ENCODE data around the gene GUCA2A. TPM values are rescaled to one million over a fixed set of nuclear protein-coding genes. Genes with fewer than 3 reads are reported as not detected.

GUCA2A gene
- total and polyA plus RNA-seq, 2 experiments from 2014 or later = 8.7 to 13.5 TPM

GRCh38 chr1:42125552-42125951 lies 39.0 kb downstream of the GUCA2A start:
- H3K79me2 ChIP-seq = no peaks in the 10 kb centered on the region
- no peaks in the 10 kb centered on the region for H3K36me3 ChIP-seq (replicated peaks; ENCODE audit: insufficient read depth, low read depth)
- TF ChIP-seq CTCF (IDR thresholded peaks at IDR 0.05; ENCODE audit: poor library complexity) (no peak), EZH2 (IDR thresholded peaks at IDR 0.05; ENCODE audit: borderline replicate concordance) (no peak), EZH2phosphoT487 (IDR thresholded peaks at IDR 0.05; ENCODE audit: low read depth, severe bottlenecking, unreplicated experiment) (no peak)
- H3K9me2 ChIP-seq (replicated peaks; ENCODE audit: insufficient read depth) = no peaks in the 10 kb centered on the region
- no peak for DNase-seq (ENCODE audit: low spot score)
- WGBS (ENCODE audit: low lambda C conversion rate, missing lambda C conversion rate) = 91% methylated on average over 1 of the region's 1 CpG
- no peak overlapping the region for H3K4me2 ChIP-seq
- H3K4me1 ChIP-seq (ENCODE audit: insufficient read depth) = no peaks in the 10 kb centered on the region
- no peaks in the 10 kb centered on the region for H3K9me3 ChIP-seq (ENCODE audit: low read depth)
- no peaks in the 10 kb centered on the region for H4K20me1 ChIP-seq (ENCODE audit: insufficient read depth, poor library complexity, severe bottlenecking)
- H2AFZ ChIP-seq = no peak overlapping the region
- H3K4me3 ChIP-seq = no peak overlapping the region
- peaks cover 4% of the 10 kb centered on the region for H3K27me3 ChIP-seq
- H3K27ac ChIP-seq = no peak overlapping the region

- WGBS (ENCODE audit: low lambda C conversion rate, missing lambda C conversion rate) = 94% methylated on average over 3 of the region's 3 CpGs
Observed at GRCh38 chr1:42122408-42122807, 42.1 kb downstream of the GUCA2A start.

GRCh38 chr1:42118125-42118524 lies 46.4 kb downstream of the GUCA2A start:
- WGBS (ENCODE audit: low lambda C conversion rate, missing lambda C conversion rate) = 88% methylated on average over 1 of the region's 1 CpG
- DNase-seq (ENCODE audit: low spot score) = no peak
- Histone ChIP-seq H3K4me3 (no peak overlapping the region), H3K36me3 (replicated peaks; ENCODE audit: insufficient read depth, low read depth) (no peaks in the 10 kb centered on the region), H3K4me2 (no peak overlapping the region), H3K27me3 (peaks cover 4% of the 10 kb centered on the region), H3K9me3 (ENCODE audit: low read depth) (no peaks in the 10 kb centered on the region), H3K9me2 (replicated peaks; ENCODE audit: insufficient read depth) (no peaks in the 10 kb centered on the region), H3K4me1 (ENCODE audit: insufficient read depth) (no peaks in the 10 kb centered on the region), H3K27ac (no peak overlapping the region), H3K79me2 (no peaks in the 10 kb centered on the region), H4K20me1 (ENCODE audit: insufficient read depth, poor library complexity, severe bottlenecking) (no peaks in the 10 kb centered on the region), H2AFZ (no peak overlapping the region)
- TF ChIP-seq CTCF (IDR thresholded peaks at IDR 0.05; ENCODE audit: poor library complexity) = no peak
- TF ChIP-seq EZH2phosphoT487 (IDR thresholded peaks at IDR 0.05; ENCODE audit: low read depth, severe bottlenecking, unreplicated experiment) = no peak
- no peak for TF ChIP-seq EZH2 (IDR thresholded peaks at IDR 0.05; ENCODE audit: borderline replicate concordance)

More at GRCh38 chr1:42122408-42122807, 42.1 kb downstream of the GUCA2A start:
- Histone ChIP-seq H2AFZ (no peak overlapping the region), H3K4me1 (ENCODE audit: insufficient read depth) (no peaks in the 10 kb centered on the region), H3K79me2 (no peaks in the 10 kb centered on the region), H3K36me3 (replicated peaks; ENCODE audit: insufficient read depth, low read depth) (no peaks in the 10 kb centered on the region), H3K9me2 (replicated peaks; ENCODE audit: insufficient read depth) (no peaks in the 10 kb centered on the region), H3K4me3 (no peak overlapping the region), H3K27me3 (peaks cover 4% of the 10 kb centered on the region), H3K9me3 (ENCODE audit: low read depth) (no peaks in the 10 kb centered on the region), H3K27ac (no peak overlapping the region), H4K20me1 (ENCODE audit: insufficient read depth, poor library complexity, severe bottlenecking) (no peaks in the 10 kb centered on the region), H3K4me2 (no peak overlapping the region)
- TF ChIP-seq EZH2phosphoT487 (IDR thresholded peaks at IDR 0.05; ENCODE audit: low read depth, severe bottlenecking, unreplicated experiment) = no peak
- no peak for TF ChIP-seq EZH2 (IDR thresholded peaks at IDR 0.05; ENCODE audit: borderline replicate concordance)
- TF ChIP-seq CTCF (IDR thresholded peaks at IDR 0.05; ENCODE audit: poor library complexity) = no peak
- DNase-seq (ENCODE audit: low spot score) = no peak

- Histone ChIP-seq H3K4me3 (no peak overlapping the region), H3K27ac (no peak overlapping the region), H3K9me3 (ENCODE audit: low read depth) (no peaks in the 10 kb centered on the region), H2AFZ (no peak overlapping the region), H4K20me1 (ENCODE audit: insufficient read depth, poor library complexity, severe bottlenecking) (no peaks in the 10 kb centered on the region), H3K36me3 (replicated peaks; ENCODE audit: insufficient read depth, low read depth) (no peaks in the 10 kb centered on the region), H3K79me2 (no peaks in the 10 kb centered on the region), H3K4me1 (ENCODE audit: insufficient read depth) (no peaks in the 10 kb centered on the region), H3K27me3 (peaks cover 4% of the 10 kb centered on the region), H3K9me2 (replicated peaks; ENCODE audit: insufficient read depth) (no peaks in the 10 kb centered on the region), H3K4me2 (no peak overlapping the region)
- 76% methylated on average over 5 of the region's 5 CpGs for WGBS (ENCODE audit: low lambda C conversion rate, missing lambda C conversion rate)
- TF ChIP-seq EZH2phosphoT487 (IDR thresholded peaks at IDR 0.05; ENCODE audit: low read depth, severe bottlenecking, unreplicated experiment) (no peak), CTCF (IDR thresholded peaks at IDR 0.05; ENCODE audit: poor library complexity) (no peak), EZH2 (IDR thresholded peaks at IDR 0.05; ENCODE audit: borderline replicate concordance) (no peak)
- no peak for DNase-seq (ENCODE audit: low spot score)
Observed at GRCh38 chr1:42117214-42117613, 47.3 kb downstream of the GUCA2A start.
